Prostate gland (tissue), 2 donors: ENCODE data around the gene CYSRT1. TPM values are rescaled to one million over a fixed set of nuclear protein-coding genes. Genes with fewer than 3 reads are reported as not detected.

Experiments
- DNase-seq: peaks from one replicate; pipeline ENCODE4 v3.0.0-alpha.2; 2019; ENCODE audit warnings: low spot score
- H3K27ac ChIP-seq, 2 donors: fragments of 200-600 bp; sonication (generic); 2 replicates each; pipeline ENCODE4 v1.5.1; 2017 to 2019
- H3K27me3 ChIP-seq: fragments of 200-600 bp; sonication (generic); replicated peaks from 2 replicates; pipeline ENCODE4 v1.5.1; 2019; ENCODE audit not compliant: insufficient read depth
- H3K36me3 ChIP-seq, 2 donors: fragments of 200-600 bp; sonication (generic); 1 replicate in 1 of 2; 2 replicates in 1 of 2; pipeline versions ENCODE4 v1.5.1 to v1.8.1; 2017 to 2019
- H3K4me1 ChIP-seq: fragments of 200-600 bp; sonication (generic); replicated peaks from 2 replicates; pipeline ENCODE4 v1.5.1; 2019
- H3K4me3 ChIP-seq, 2 donors: fragments of 200-600 bp; sonication (generic); 2 replicates each; pipeline ENCODE4 v1.5.1; 2017 to 2019
- H3K9me3 ChIP-seq: fragments of 200-600 bp; sonication (generic); 2 replicates; pipeline ENCODE4 v1.5.1; 2017
- CTCF ChIP-seq, 4 experiments: fragments of 200-600 bp in 2 of 4; fragments of 450-650 bp in 2 of 4; sonication (generic) in 2 of 4; IDR thresholded peaks; 1 replicate in 3 of 4; 2 replicates in 1 of 4; pipeline ENCODE4 v1.5.1; 2016 to 2019; ENCODE audit warnings: antibody characterized with exemption in 4 of 4, mild to moderate bottlenecking in 2 of 4, moderate library complexity in 2 of 4
- POLR2A ChIP-seq: fragments of 450-650 bp; IDR thresholded peaks from one replicate; pipeline ENCODE4 v1.6.1; 2016; ENCODE audit warnings: antibody characterized with exemption, mild to moderate bottlenecking
- POLR2AphosphoS5 ChIP-seq: sonication (generic); formaldehyde crosslinking; IDR thresholded peaks from one replicate; pipeline ENCODE4 v1.6.1; 2017; ENCODE audit warnings: antibody characterized with exemption
- WGBS: methylation state at CpG from one replicate; pipeline ENCODE4 v1.1.5; 2018; 5-methylcytosine and 5-hydroxymethylcytosine counted together
- intact Hi-C: fragments of 100-400 bp; cut with DNase I; formaldehyde crosslinking; loops from one replicate; pipeline ENCODE4 v1.14.2; 2022
- total RNA-seq, 2 donors: library from RNA; depleted of rRNA; stranded (reverse); fragments of >200 nt; gene quantifications; one replicate each; pipeline ENCODE4 v1.1.0, GENCODE V29; 2016

Gene CYSRT1
- total RNA-seq, 2 donors from 2014 or later = 2.7 to 4.9 TPM

GRCh38 chr9:137183980-137184595, 40.9 kb upstream of the CYSRT1 start:
- intact Hi-C loops = no loop called here
- DNase-seq = no peak
- Histone ChIP-seq H3K9me3 (no peaks in the 10 kb centered on the region), H3K4me1 (peaks cover 16% of the 10 kb centered on the region), H3K4me3 (no peak overlapping the region), H3K36me3 (peaks cover 19 to 39% of the 10 kb centered on the region in 2 donors), H3K27me3 (no peaks in the 10 kb centered on the region), H3K27ac (no peak overlapping the region)
- 92% methylated on average over 27 of the region's 27 CpGs for WGBS
- TF ChIP-seq POLR2A (no peak), POLR2AphosphoS5 (no peak), CTCF (IDR thresholded peaks at IDR 0.05) (no peak)

- intact Hi-C loops = no loop called here
- Histone ChIP-seq H3K27me3 (no peaks in the 10 kb centered on the region), H3K4me3 (no peak overlapping the region), H3K27ac (no peak overlapping the region), H3K36me3 (peaks cover 19 to 33% of the 10 kb centered on the region in 2 donors), H3K4me1 (peaks cover 25% of the 10 kb centered on the region), H3K9me3 (no peaks in the 10 kb centered on the region)
- 93% methylated on average over 48 of the region's 48 CpGs for WGBS
- no peak for TF ChIP-seq CTCF (IDR thresholded peaks at IDR 0.05)
- DNase-seq = no peak
Observed at GRCh38 chr9:137184881-137185660, 39.9 kb upstream of the CYSRT1 start.

- DNase-seq = no peak
- H3K4me1 ChIP-seq = peaks cover 27% of the 10 kb centered on the region
- H3K4me3 ChIP-seq = no peak overlapping the region
- H3K27ac ChIP-seq = no peak overlapping the region
- TF ChIP-seq CTCF (IDR thresholded peaks at IDR 0.05) = no peak
- no peak for TF ChIP-seq POLR2AphosphoS5
- no peak for TF ChIP-seq POLR2A
- intact Hi-C loops = no loop called here
- H3K27me3 ChIP-seq = no peaks in the 10 kb centered on the region
- 92% methylated on average over 18 of the region's 19 CpGs for WGBS
- no peaks in the 10 kb centered on the region for H3K9me3 ChIP-seq
- peaks cover 14 to 25% of the 10 kb centered on the region in 2 donors for H3K36me3 ChIP-seq
Observed at GRCh38 chr9:137185921-137186320, 39.1 kb upstream of the CYSRT1 start.

GRCh38 chr9:137186385-137186784, 38.6 kb upstream of the CYSRT1 start:
- TF ChIP-seq CTCF (IDR thresholded peaks at IDR 0.05) = no peak
- 76% methylated on average over 5 of the region's 6 CpGs for WGBS
- no peaks in the 10 kb centered on the region for H3K27me3 ChIP-seq
- no peaks in the 10 kb centered on the region for H3K9me3 ChIP-seq
- H3K4me1 ChIP-seq = peaks cover 27% of the 10 kb centered on the region
- no peak for DNase-seq
- intact Hi-C loops = no loop called here
- H3K36me3 ChIP-seq = peaks cover 10 to 22% of the 10 kb centered on the region in 2 donors
- H3K27ac ChIP-seq = no peak overlapping the region
- no peak overlapping the region for H3K4me3 ChIP-seq

- Histone ChIP-seq H3K9me3 (no peaks in the 10 kb centered on the region), H3K27ac (no peak overlapping the region), H3K4me1 (peaks cover 27% of the 10 kb centered on the region), H3K27me3 (no peaks in the 10 kb centered on the region), H3K4me3 (peak overlapping the region; percentile 73 to 97), H3K36me3 (peaks cover 10 to 16% of the 10 kb centered on the region in 2 donors)
- DNase-seq = no peak
- 80% methylated on average over 13 of the region's 15 CpGs for WGBS
- intact Hi-C loops = no loop called here
- no peak for TF ChIP-seq POLR2A
- no peak for TF ChIP-seq CTCF (IDR thresholded peaks at IDR 0.05)
- no peak for TF ChIP-seq POLR2AphosphoS5
Observed at GRCh38 chr9:137187386-137187785, 37.6 kb upstream of the CYSRT1 start.
